ENCODE data around the gene SLC22A31. TPM values are rescaled to one million over a fixed set of nuclear protein-coding genes. Genes with fewer than 3 reads are reported as not detected.
A peak's percentile ranks its signal among the peaks of the same experiment; 100 is the strongest.

The SLC22A31 gene
- polyA plus RNA-seq, 12 donors = 0.31 to 3.7 (median 1.5) TPM; not detected in 2

GRCh38 chr16:89217138-89217387 lies 16.7 kb upstream of the SLC22A31 start:
- no peak for DNase-seq

- DNase-seq = peak; percentile 75
These were observed 16.2 kb upstream of the SLC22A31 start for GRCh38 chr16:89216315-89217137.

GRCh38 chr16:89210904-89211515 lies 10.7 kb upstream of the SLC22A31 start:
- DNase-seq = no peak

GRCh38 chr16:89210165-89210903 lies 10.0 kb upstream of the SLC22A31 start:
- DNase-seq = no peak

- no peak for DNase-seq
These were observed 9.2 kb upstream of the SLC22A31 start for GRCh38 chr16:89209522-89210044.

GRCh38 chr16:89207993-89208392 lies 7.7 kb upstream of the SLC22A31 start:
- no peak for DNase-seq

- no peak for DNase-seq
These were observed 2.3 kb upstream of the SLC22A31 start for GRCh38 chr16:89202422-89203215.

GRCh38 chr16:89201439-89202377 lies 1.4 kb upstream of the SLC22A31 start:
- DNase-seq = no peak

- DNase-seq = no peak
These were observed 594 bp upstream of the SLC22A31 start for GRCh38 chr16:89200850-89201411.

- DNase-seq = no peak
These were observed 855 bp downstream of the SLC22A31 start for GRCh38 chr16:89199241-89200123.

GRCh38 chr16:89198417-89199240 lies 1.7 kb downstream of the SLC22A31 start:
- DNase-seq = no peak

GRCh38 chr16:89197633-89198416 lies 2.5 kb downstream of the SLC22A31 start:
- DNase-seq = no peak

GRCh38 chr16:89197033-89197632 lies 3.2 kb downstream of the SLC22A31 start:
- no peak for DNase-seq

GRCh38 chr16:89195521-89196171 lies 4.7 kb downstream of the SLC22A31 start:
- DNase-seq = no peak

- DNase-seq = no peak
These were observed 5.7 kb downstream of the SLC22A31 start for GRCh38 chr16:89194340-89195311.
